HEK293T (cell line): ENCODE data around the gene ST13.
"Not testable (repeated sequence)": the region's sequence is repeated elsewhere in the genome, so short reads cannot be mapped to it uniquely, and the experiment has no call there.

Experiments used
- CTCF ChIA-PET: fragments of 350-600 bp; formaldehyde crosslinking; extraction: SDS; loops from one replicate; lab custom pipeline; 2021; ENCODE audit warnings: antibody characterized with exemption, inconsistent platforms; lab: Yijun Ruan, JAX
- POLR2A ChIA-PET: fragments of 350-600 bp; formaldehyde crosslinking; extraction: SDS; loops from one replicate; lab custom pipeline; 2020; ENCODE audit warnings: antibody characterized with exemption, inconsistent platforms; lab: Yijun Ruan, JAX
- DNase-seq: peaks from one replicate; pipeline ENCODE4 v3.0.0; 2012; ENCODE audit warnings: mixed read lengths; ENCODE audit errors: extremely low spot score
- ARNT ChIP-seq: fragments of 450-650 bp; IDR thresholded peaks from 2 replicates; pipeline ENCODE4 v1.6.1; 2017; ENCODE audit warnings: mild to moderate bottlenecking
- BHLHE40 ChIP-seq: fragments of 450-650 bp; IDR thresholded peaks from 2 replicates; pipeline ENCODE4 v1.6.1; 2016; ENCODE audit warnings: mild to moderate bottlenecking, moderate library complexity, borderline replicate concordance
- CTBP1 ChIP-seq: fragments of 450-650 bp; IDR thresholded peaks from 2 replicates; pipeline ENCODE4 v1.6.1; 2016; ENCODE audit warnings: borderline replicate concordance
- ELF4 ChIP-seq: fragments of 450-650 bp; IDR thresholded peaks from 2 replicates; pipeline ENCODE4 v1.6.1; 2017; ENCODE audit warnings: antibody characterized with exemption
- FOXA1 ChIP-seq: fragments of 450-650 bp; IDR thresholded peaks from 2 replicates; pipeline ENCODE4 v1.6.1; 2016; ENCODE audit warnings: mild to moderate bottlenecking
- FOXK2 ChIP-seq: fragments of 450-650 bp; IDR thresholded peaks from 2 replicates; pipeline ENCODE4 v1.6.1; 2016; ENCODE audit warnings: mild to moderate bottlenecking
- FOXM1 ChIP-seq: fragments of 450-650 bp; IDR thresholded peaks from 2 replicates; pipeline ENCODE4 v1.6.1; 2017; ENCODE audit warnings: mild to moderate bottlenecking, borderline replicate concordance
- HDGF ChIP-seq: fragments of 450-650 bp; IDR thresholded peaks from 2 replicates; pipeline ENCODE4 v1.6.1; 2017; ENCODE audit warnings: antibody characterized with exemption, borderline replicate concordance
- L3MBTL2 ChIP-seq: fragments of 450-650 bp; conservative IDR thresholded peaks from 2 replicates; pipeline ENCODE4 v1.6.1; 2016; ENCODE audit warnings: mild to moderate bottlenecking
- LEF1 ChIP-seq: fragments of 450-650 bp; IDR thresholded peaks from 2 replicates; pipeline ENCODE4 v1.6.1; 2017; ENCODE audit warnings: mild to moderate bottlenecking, borderline replicate concordance
- NFRKB ChIP-seq: fragments of 450-650 bp; IDR thresholded peaks from 2 replicates; pipeline ENCODE4 v1.6.1; 2016; ENCODE audit warnings: mild to moderate bottlenecking, moderate library complexity
- SP1 ChIP-seq: fragments of 450-650 bp; IDR thresholded peaks from 2 replicates; pipeline ENCODE4 v1.6.1; 2017
- SUZ12 ChIP-seq: fragments of 450-650 bp; IDR thresholded peaks from 2 replicates; pipeline ENCODE4 v1.6.1; 2016; ENCODE audit warnings: mild to moderate bottlenecking
- TARDBP ChIP-seq: fragments of 450-650 bp; IDR thresholded peaks from 2 replicates; pipeline ENCODE4 v1.6.1; 2016
- ZNF384 ChIP-seq: fragments of 450-650 bp; IDR thresholded peaks from 2 replicates; pipeline ENCODE4 v1.6.1; 2016
- TF ChIP-seq, protein P1 (sequence below): fragments of 450-650 bp; IDR thresholded peaks from 2 replicates; pipeline ENCODE4 v1.6.1; 2016

The ST13 gene

GRCh38 chr22:40797427-40797826, 59.0 kb downstream of the ST13 start:
- TF ChIP-seq CTBP1: no peak
- TF ChIP-seq FOXK2: no peak
- TF ChIP-seq FOXA1: no peak
- no peak for TF ChIP-seq L3MBTL2
- no peak for TF ChIP-seq ZNF384
- TF ChIP-seq, protein P1, sequence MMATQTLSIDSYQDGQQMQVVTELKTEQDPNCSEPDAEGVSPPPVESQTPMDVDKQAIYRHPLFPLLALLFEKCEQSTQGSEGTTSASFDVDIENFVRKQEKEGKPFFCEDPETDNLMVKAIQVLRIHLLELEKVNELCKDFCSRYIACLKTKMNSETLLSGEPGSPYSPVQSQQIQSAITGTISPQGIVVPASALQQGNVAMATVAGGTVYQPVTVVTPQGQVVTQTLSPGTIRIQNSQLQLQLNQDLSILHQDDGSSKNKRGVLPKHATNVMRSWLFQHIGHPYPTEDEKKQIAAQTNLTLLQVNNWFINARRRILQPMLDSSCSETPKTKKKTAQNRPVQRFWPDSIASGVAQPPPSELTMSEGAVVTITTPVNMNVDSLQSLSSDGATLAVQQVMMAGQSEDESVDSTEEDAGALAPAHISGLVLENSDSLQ: no peak
- no peak for TF ChIP-seq LEF1
- TF ChIP-seq SP1: no peak
- TF ChIP-seq SUZ12: no peak
- TF ChIP-seq ELF4: no peak
- TF ChIP-seq HDGF: no peak
- TF ChIP-seq TARDBP: no peak
- TF ChIP-seq NFRKB: no peak
- TF ChIP-seq ARNT: no peak
- no peak for TF ChIP-seq BHLHE40
- TF ChIP-seq FOXM1: no peak
- no peak for DNase-seq
- ChIA-PET CTCF (interaction anchor here (0.8 kb wide), 1 partner anchor 291 kb away, joined by 3 read pairs; no protein-coding TSS in a partner anchor), POLR2A (no interaction called here)

DNA sequence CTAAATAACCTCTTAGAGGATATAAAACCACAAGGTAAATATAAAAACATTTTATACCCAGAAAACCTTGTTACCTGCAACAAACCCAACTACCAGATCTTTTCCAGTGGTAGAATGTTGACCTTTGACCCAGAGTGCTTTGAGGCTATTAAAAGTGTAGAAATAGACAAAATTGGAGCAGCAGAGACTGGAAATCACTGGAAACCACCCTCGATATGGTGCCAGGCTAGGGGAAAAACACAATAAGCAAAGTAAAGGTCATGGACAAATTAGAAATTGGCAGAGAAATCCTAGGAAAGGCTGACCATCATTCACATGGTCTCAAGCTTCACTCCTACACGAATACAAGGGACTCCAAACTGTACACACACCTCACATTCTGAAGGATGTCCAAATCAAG, 64.0 kb downstream of the ST13 start:
- TF ChIP-seq CTBP1: no peak
- TF ChIP-seq L3MBTL2: no peak
- no peak for TF ChIP-seq SUZ12
- no peak for TF ChIP-seq ARNT
- TF ChIP-seq ELF4: no peak
- no peak for TF ChIP-seq FOXK2
- no peak for TF ChIP-seq LEF1
- TF ChIP-seq FOXM1: no peak
- no peak for TF ChIP-seq ZNF384
- POLR2A ChIA-PET: no interaction called here
- DNase-seq: no peak
- CTCF ChIA-PET: interaction anchor here (0.6 kb wide), 1 partner anchor 17 kb away, joined by 3 read pairs; no protein-coding TSS in a partner anchor

- CTCF ChIA-PET: no interaction called here
- TF ChIP-seq NFRKB: no peak
- TF ChIP-seq CTBP1: no peak
- TF ChIP-seq TARDBP: no peak
- TF ChIP-seq FOXK2: no peak
- no peak for TF ChIP-seq SUZ12
- no peak for TF ChIP-seq FOXM1
- no peak for TF ChIP-seq HDGF
- TF ChIP-seq LEF1: no peak
- TF ChIP-seq ARNT: no peak
- TF ChIP-seq BHLHE40: no peak
- no peak for TF ChIP-seq ZNF384
- TF ChIP-seq, protein P1: no peak
- no peak for TF ChIP-seq SP1
- no peak for DNase-seq
- POLR2A ChIA-PET: no interaction called here
Observed at GRCh38 chr22:40791241-40791640, 65.2 kb downstream of the ST13 start.

GRCh38 chr22:40789131-40789530, 67.3 kb downstream of the ST13 start:
- ChIA-PET POLR2A (no interaction called here), CTCF (no interaction called here)
- TF ChIP-seq ELF4 (no peak), ZNF384 (no peak)
- no peak for DNase-seq

DNA sequence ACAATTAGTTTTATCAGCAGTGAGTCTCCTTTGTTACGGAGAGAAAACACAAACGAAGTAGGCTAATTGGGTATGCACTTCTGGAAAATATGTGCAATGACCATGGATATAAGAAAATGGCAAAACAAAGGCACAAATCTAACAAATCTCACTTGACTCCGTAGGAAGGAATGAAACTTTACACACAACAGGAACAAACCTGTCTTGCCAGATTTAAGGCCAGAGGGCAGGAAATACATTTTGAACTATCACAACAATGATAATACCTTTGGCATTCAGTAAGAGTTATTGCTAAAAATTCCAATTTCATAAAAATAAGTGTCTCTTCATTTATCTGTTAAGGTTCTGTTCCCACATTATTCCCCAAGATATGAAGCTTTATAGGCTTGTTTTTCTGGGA, 73.9 kb downstream of the ST13 start:
- no peak for DNase-seq
- POLR2A ChIA-PET: no interaction called here
- CTCF ChIA-PET: no interaction called here
- TF ChIP-seq ELF4 (no peak), HDGF (no peak), LEF1 (no peak), TARDBP (no peak), L3MBTL2 (no peak), ZNF384 (no peak), SP1 (no peak), CTBP1 (no peak), NFRKB (no peak), ARNT (no peak), FOXA1 (no peak), BHLHE40 (no peak), FOXK2 (no peak), FOXM1 (no peak), SUZ12 (no peak)
- TF ChIP-seq, protein P1: no peak

DNA sequence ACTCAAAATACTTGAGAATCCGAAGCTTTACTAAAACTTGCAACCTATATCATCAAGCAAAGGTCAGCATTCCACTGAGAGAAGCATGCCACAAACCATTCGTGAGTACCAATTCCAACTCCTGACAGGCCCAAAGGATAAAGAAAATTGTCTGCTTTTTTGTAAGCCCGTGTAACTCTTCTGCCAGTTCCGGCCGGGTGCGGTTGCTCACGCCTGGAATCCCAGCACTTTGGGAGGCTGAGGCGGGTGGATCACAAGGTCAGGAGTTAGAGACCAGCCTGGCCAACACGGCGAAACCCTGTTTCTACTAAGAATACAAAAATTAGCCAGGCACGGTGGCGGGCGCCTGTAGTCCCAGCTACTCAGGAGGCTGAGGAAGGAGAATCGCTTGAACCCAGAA, 74.7 kb downstream of the ST13 start:
- POLR2A ChIA-PET, DNase-seq, CTCF ChIA-PET: not testable (repeated sequence)
